ENCODE data around the gene DTWD1.

Gene DTWD1

GRCh38 chr15:49624056-49624455 lies 3.2 kb downstream of the DTWD1 start:
- no peak overlapping the region for H3K4me3 ChIP-seq (ENCODE audit: low read depth, low read length)
- TF ChIP-seq CTCF (IDR thresholded peaks at IDR 0.05; ENCODE audit: control insufficient read depth, extremely low read depth, insufficient read depth): no peak
- no peak for DNase-seq (ENCODE audit: low read depth)

GRCh38 chr15:49625460-49626036 lies 4.7 kb downstream of the DTWD1 start:
- H3K4me3 ChIP-seq (ENCODE audit: low read depth, low read length): no peak overlapping the region
- no peak for TF ChIP-seq CTCF (IDR thresholded peaks at IDR 0.05; ENCODE audit: control insufficient read depth, extremely low read depth, insufficient read depth)
- DNase-seq (ENCODE audit: low read depth): no peak

GRCh38 chr15:49627407-49627877 lies 6.6 kb downstream of the DTWD1 start:
- H3K4me3 ChIP-seq (ENCODE audit: low read depth, low read length): no peak overlapping the region
- TF ChIP-seq CTCF (IDR thresholded peaks at IDR 0.05; ENCODE audit: control insufficient read depth, extremely low read depth, insufficient read depth): no peak
- DNase-seq (ENCODE audit: low read depth): no peak

- TF ChIP-seq CTCF (IDR thresholded peaks at IDR 0.05; ENCODE audit: control insufficient read depth, extremely low read depth, insufficient read depth): no peak
- H3K4me3 ChIP-seq (ENCODE audit: low read depth, low read length): no peak overlapping the region
- DNase-seq (ENCODE audit: low read depth): no peak
Observed at GRCh38 chr15:49628379-49628778, 7.5 kb downstream of the DTWD1 start.

GRCh38 chr15:49637857-49638256 lies 17.0 kb downstream of the DTWD1 start:
- no peak for DNase-seq (ENCODE audit: low read depth)
- TF ChIP-seq CTCF (IDR thresholded peaks at IDR 0.05; ENCODE audit: control insufficient read depth, extremely low read depth, insufficient read depth): no peak
- H3K4me3 ChIP-seq (ENCODE audit: low read depth, low read length): no peak overlapping the region

- TF ChIP-seq CTCF (IDR thresholded peaks at IDR 0.05; ENCODE audit: control insufficient read depth, extremely low read depth, insufficient read depth): no peak
- DNase-seq (ENCODE audit: low read depth): peak; percentile 44
Observed at GRCh38 chr15:49644364-49644794, 23.5 kb downstream of the DTWD1 start.

GRCh38 chr15:49645277-49645676 lies 24.4 kb downstream of the DTWD1 start:
- TF ChIP-seq CTCF (IDR thresholded peaks at IDR 0.05; ENCODE audit: control insufficient read depth, extremely low read depth, insufficient read depth): no peak
- no peak for DNase-seq (ENCODE audit: low read depth)

More at GRCh38 chr15:49644364-49644794, 23.5 kb downstream of the DTWD1 start:
- H3K4me3 ChIP-seq (ENCODE audit: low read depth, low read length): no peak overlapping the region

More at GRCh38 chr15:49645277-49645676, 24.4 kb downstream of the DTWD1 start:
- no peak overlapping the region for H3K4me3 ChIP-seq (ENCODE audit: low read depth, low read length)
